Liver (tissue), 9 donors: Measurements from ENCODE around the gene ADO. TPM values are rescaled to one million over a fixed set of nuclear protein-coding genes. Genes with fewer than 3 reads are reported as not detected.

Experiments used
- DNase-seq: peaks from one replicate; pipeline ENCODE4 v3.0.0-alpha.2; 2017; ENCODE audit warnings: low spot score
- H3K27ac ChIP-seq, 2 donors: one replicate each; pipeline ENCODE4 v1.7.0; 2013; ENCODE audit warnings: inconsistent platforms in 2 of 2, low read length in 2 of 2, control low read depth in 1 of 2, low read depth in 1 of 2, mild to moderate bottlenecking in 1 of 2
- H3K27me3 ChIP-seq, 4 donors: one replicate each; pipeline versions ENCODE4 v1.6.1 to v1.7.0; 2013; ENCODE audit warnings: low read length in 3 of 4, inconsistent platforms in 1 of 4, mild to moderate bottlenecking in 1 of 4, moderate library complexity in 1 of 4; ENCODE audit not compliant: control insufficient read depth in 4 of 4, insufficient read depth in 4 of 4
- H3K36me3 ChIP-seq, 4 donors: one replicate each; pipeline versions ENCODE4 v1.6.1 to v1.7.0; 2013; ENCODE audit warnings: low read length in 3 of 4, mild to moderate bottlenecking in 3 of 4, low read depth in 1 of 4, moderate library complexity in 1 of 4; ENCODE audit not compliant: control insufficient read depth in 4 of 4, insufficient read depth in 3 of 4
- H3K4me1 ChIP-seq, 4 donors: one replicate each; pipeline versions ENCODE4 v1.6.1 to v1.7.0; 2013; ENCODE audit warnings: low read length in 3 of 4, mild to moderate bottlenecking in 3 of 4, moderate library complexity in 1 of 4; ENCODE audit not compliant: control insufficient read depth in 4 of 4, insufficient read depth in 4 of 4
- H3K4me3 ChIP-seq, 3 donors: one replicate each; pipeline versions ENCODE4 v1.6.1 to v1.7.0; 2013; ENCODE audit warnings: low read length in 3 of 3, control low read depth in 1 of 3, low read depth in 1 of 3, mild to moderate bottlenecking in 1 of 3
- H3K9ac ChIP-seq, 2 donors: one replicate each; pipeline ENCODE4 v1.7.0; 2013; ENCODE audit warnings: low read length in 2 of 2, mild to moderate bottlenecking in 2 of 2, moderate library complexity in 2 of 2, control low read depth in 1 of 2, low read depth in 1 of 2
- H3K9me3 ChIP-seq, 4 donors: one replicate each; pipeline versions ENCODE4 v1.6.1 to v1.7.0; 2013; ENCODE audit warnings: low read length in 3 of 4; ENCODE audit not compliant: control insufficient read depth in 4 of 4
- EGR1 ChIP-seq, 2 donors: IDR thresholded peaks; 2 replicates each; pipeline ENCODE4 v1.6.1; 2016 to 2018; ENCODE audit warnings: antibody characterized with exemption in 2 of 2, low read depth in 2 of 2
- FOXA1 ChIP-seq: IDR thresholded peaks from 2 replicates; pipeline ENCODE4 v1.6.1; 2016; ENCODE audit warnings: antibody characterized with exemption
- FOXA2 ChIP-seq: IDR thresholded peaks from 2 replicates; pipeline ENCODE4 v1.6.1; 2016; ENCODE audit warnings: antibody characterized with exemption
- GABPA ChIP-seq, 2 donors: IDR thresholded peaks in 1 of 2; conservative IDR thresholded peaks in 1 of 2; 2 replicates each; pipeline ENCODE4 v1.6.1; 2016; ENCODE audit warnings: antibody characterized with exemption in 2 of 2, mild to moderate bottlenecking in 1 of 2, moderate library complexity in 1 of 2
- HNF4G ChIP-seq: IDR thresholded peaks from 2 replicates; pipeline ENCODE4 v1.6.1; 2016; ENCODE audit warnings: antibody characterized with exemption
- JUND ChIP-seq, 2 donors: IDR thresholded peaks; 2 replicates each; pipeline ENCODE4 v1.6.1; 2016; ENCODE audit warnings: antibody characterized with exemption in 2 of 2
- NR2F2 ChIP-seq: IDR thresholded peaks from 2 replicates; pipeline ENCODE4 v1.6.1; 2016; ENCODE audit warnings: antibody characterized with exemption
- RAD21 ChIP-seq, 2 donors: IDR thresholded peaks; 2 replicates each; pipeline ENCODE4 v1.6.1; 2016; ENCODE audit warnings: antibody characterized with exemption in 2 of 2, mild to moderate bottlenecking in 2 of 2
- RXRA ChIP-seq, 2 donors: IDR thresholded peaks; 2 replicates each; pipeline ENCODE4 v1.6.1; 2017 to 2018; ENCODE audit warnings: antibody characterized with exemption in 2 of 2, mild to moderate bottlenecking in 1 of 2
- SP1 ChIP-seq: IDR thresholded peaks from 2 replicates; pipeline ENCODE4 v1.6.1; 2018; ENCODE audit warnings: antibody characterized with exemption, mild to moderate bottlenecking
- TAF1 ChIP-seq: conservative IDR thresholded peaks from 2 replicates; pipeline ENCODE4 v1.6.1; 2016; ENCODE audit warnings: antibody characterized with exemption, mild to moderate bottlenecking
- YY1 ChIP-seq: IDR thresholded peaks from 2 replicates; pipeline ENCODE4 v1.6.1; 2016; ENCODE audit warnings: antibody characterized with exemption, mild to moderate bottlenecking
- WGBS: extraction: QIAGEN DNeasy Blood & Tissue Kit; methylation state at CpG from one replicate; pipeline ENCODE4 v1.1.7; 2013; 5-methylcytosine and 5-hydroxymethylcytosine counted together
- polyA plus RNA-seq, 2 donors: library from polyadenylated mRNA; stranded (reverse) in 1 of 2; unstranded in 1 of 2; fragments of 200-250 nt in 1 of 2; fragments of >200 nt in 1 of 2; fragmentation: Nextera tagmentation in 1 of 2; extraction: Ambion mirVana in 1 of 2; gene quantifications; one replicate each; pipeline versions ENCODE4 v1.2.1 to v1.2.3, GENCODE V29; 2013 to 2015
- total RNA-seq, 2 donors: library from RNA; depleted of rRNA; stranded (reverse); fragments of >200 nt; gene quantifications; one replicate each; pipeline ENCODE4 v1.2.3, GENCODE V29; 2014
- TF ChIP-seq, protein P1 (sequence below): fragments of 150-350 bp; IDR thresholded peaks from 2 replicates; pipeline ENCODE4 v1.5.1; 2017; ENCODE audit warnings: improper control_type of control experiment, low read depth, low read length; ENCODE audit not compliant: missing input control
- TF ChIP-seq, protein P2 (sequence below): IDR thresholded peaks from 2 replicates; pipeline ENCODE4 v1.6.1; 2016; ENCODE audit warnings: antibody characterized with exemption, mild to moderate bottlenecking
- TF ChIP-seq, protein P3 (sequence below): IDR thresholded peaks from 2 replicates; pipeline ENCODE4 v1.6.1; 2016; ENCODE audit warnings: antibody characterized with exemption
- TF ChIP-seq, protein P4 (sequence below): IDR thresholded peaks from 2 replicates; pipeline ENCODE4 v1.6.1; 2016; ENCODE audit warnings: antibody characterized with exemption
- donor health status: healthy.
- donor health status: healthy.
- donor health status: healthy.
- donor health status: healthy.
- donor health status: healthy.

The ADO gene
- total and polyA plus RNA-seq, 4 donors: 1.4 to 6.7 (median 5.5) TPM

DNA sequence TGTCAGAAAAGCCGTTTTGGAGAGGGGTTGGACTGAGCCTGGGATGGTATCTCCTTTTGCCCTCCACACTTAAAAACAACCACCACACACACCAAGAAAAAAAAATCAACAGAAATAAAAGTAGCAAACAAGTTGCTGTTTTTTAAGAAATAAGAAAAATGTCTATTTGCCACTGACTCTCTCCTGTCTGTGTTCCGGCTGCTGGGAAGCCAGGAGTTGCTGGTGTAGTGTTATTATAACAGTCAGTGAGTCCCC lies 11.5 kb downstream of the ADO start:
- Histone ChIP-seq H3K9ac (peak overlapping the region; percentile 22 to 63), H3K27me3 (peaks cover 0 to 6% (median 4%) of the 10 kb centered on the region in 4 donors), H3K36me3 (no peaks in the 10 kb centered on the region)

More for the DNA sequence above, 11.5 kb downstream of the ADO start:
- TF ChIP-seq HNF4G: no peak
- no peak for TF ChIP-seq SP1
- no peak for TF ChIP-seq EGR1 (IDR thresholded peaks at IDR 0.05; ENCODE audit: low read depth in 2 of 2)
- no peak for TF ChIP-seq FOXA1
- TF ChIP-seq, protein P1, sequence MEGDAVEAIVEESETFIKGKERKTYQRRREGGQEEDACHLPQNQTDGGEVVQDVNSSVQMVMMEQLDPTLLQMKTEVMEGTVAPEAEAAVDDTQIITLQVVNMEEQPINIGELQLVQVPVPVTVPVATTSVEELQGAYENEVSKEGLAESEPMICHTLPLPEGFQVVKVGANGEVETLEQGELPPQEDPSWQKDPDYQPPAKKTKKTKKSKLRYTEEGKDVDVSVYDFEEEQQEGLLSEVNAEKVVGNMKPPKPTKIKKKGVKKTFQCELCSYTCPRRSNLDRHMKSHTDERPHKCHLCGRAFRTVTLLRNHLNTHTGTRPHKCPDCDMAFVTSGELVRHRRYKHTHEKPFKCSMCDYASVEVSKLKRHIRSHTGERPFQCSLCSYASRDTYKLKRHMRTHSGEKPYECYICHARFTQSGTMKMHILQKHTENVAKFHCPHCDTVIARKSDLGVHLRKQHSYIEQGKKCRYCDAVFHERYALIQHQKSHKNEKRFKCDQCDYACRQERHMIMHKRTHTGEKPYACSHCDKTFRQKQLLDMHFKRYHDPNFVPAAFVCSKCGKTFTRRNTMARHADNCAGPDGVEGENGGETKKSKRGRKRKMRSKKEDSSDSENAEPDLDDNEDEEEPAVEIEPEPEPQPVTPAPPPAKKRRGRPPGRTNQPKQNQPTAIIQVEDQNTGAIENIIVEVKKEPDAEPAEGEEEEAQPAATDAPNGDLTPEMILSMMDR: no peak
- no peak for TF ChIP-seq RAD21 (IDR thresholded peaks at IDR 0.05)
- TF ChIP-seq, protein P2, sequence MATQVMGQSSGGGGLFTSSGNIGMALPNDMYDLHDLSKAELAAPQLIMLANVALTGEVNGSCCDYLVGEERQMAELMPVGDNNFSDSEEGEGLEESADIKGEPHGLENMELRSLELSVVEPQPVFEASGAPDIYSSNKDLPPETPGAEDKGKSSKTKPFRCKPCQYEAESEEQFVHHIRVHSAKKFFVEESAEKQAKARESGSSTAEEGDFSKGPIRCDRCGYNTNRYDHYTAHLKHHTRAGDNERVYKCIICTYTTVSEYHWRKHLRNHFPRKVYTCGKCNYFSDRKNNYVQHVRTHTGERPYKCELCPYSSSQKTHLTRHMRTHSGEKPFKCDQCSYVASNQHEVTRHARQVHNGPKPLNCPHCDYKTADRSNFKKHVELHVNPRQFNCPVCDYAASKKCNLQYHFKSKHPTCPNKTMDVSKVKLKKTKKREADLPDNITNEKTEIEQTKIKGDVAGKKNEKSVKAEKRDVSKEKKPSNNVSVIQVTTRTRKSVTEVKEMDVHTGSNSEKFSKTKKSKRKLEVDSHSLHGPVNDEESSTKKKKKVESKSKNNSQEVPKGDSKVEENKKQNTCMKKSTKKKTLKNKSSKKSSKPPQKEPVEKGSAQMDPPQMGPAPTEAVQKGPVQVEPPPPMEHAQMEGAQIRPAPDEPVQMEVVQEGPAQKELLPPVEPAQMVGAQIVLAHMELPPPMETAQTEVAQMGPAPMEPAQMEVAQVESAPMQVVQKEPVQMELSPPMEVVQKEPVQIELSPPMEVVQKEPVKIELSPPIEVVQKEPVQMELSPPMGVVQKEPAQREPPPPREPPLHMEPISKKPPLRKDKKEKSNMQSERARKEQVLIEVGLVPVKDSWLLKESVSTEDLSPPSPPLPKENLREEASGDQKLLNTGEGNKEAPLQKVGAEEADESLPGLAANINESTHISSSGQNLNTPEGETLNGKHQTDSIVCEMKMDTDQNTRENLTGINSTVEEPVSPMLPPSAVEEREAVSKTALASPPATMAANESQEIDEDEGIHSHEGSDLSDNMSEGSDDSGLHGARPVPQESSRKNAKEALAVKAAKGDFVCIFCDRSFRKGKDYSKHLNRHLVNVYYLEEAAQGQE: no peak
- no peak for TF ChIP-seq FOXA2
- TF ChIP-seq TAF1: no peak
- no peak for TF ChIP-seq RXRA (IDR thresholded peaks at IDR 0.05)
- TF ChIP-seq NR2F2: no peak
- no peak for TF ChIP-seq GABPA (IDR thresholded peaks at IDR 0.05 in 1 of 2, conservative IDR thresholded peaks at IDR 0.05 in 1 of 2)
- no peak for TF ChIP-seq YY1
- TF ChIP-seq, protein P3, sequence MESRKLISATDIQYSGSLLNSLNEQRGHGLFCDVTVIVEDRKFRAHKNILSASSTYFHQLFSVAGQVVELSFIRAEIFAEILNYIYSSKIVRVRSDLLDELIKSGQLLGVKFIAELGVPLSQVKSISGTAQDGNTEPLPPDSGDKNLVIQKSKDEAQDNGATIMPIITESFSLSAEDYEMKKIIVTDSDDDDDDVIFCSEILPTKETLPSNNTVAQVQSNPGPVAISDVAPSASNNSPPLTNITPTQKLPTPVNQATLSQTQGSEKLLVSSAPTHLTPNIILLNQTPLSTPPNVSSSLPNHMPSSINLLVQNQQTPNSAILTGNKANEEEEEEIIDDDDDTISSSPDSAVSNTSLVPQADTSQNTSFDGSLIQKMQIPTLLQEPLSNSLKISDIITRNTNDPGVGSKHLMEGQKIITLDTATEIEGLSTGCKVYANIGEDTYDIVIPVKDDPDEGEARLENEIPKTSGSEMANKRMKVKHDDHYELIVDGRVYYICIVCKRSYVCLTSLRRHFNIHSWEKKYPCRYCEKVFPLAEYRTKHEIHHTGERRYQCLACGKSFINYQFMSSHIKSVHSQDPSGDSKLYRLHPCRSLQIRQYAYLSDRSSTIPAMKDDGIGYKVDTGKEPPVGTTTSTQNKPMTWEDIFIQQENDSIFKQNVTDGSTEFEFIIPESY: no peak
- TF ChIP-seq, protein P4, sequence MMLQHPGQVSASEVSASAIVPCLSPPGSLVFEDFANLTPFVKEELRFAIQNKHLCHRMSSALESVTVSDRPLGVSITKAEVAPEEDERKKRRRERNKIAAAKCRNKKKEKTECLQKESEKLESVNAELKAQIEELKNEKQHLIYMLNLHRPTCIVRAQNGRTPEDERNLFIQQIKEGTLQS: no peak
- TF ChIP-seq JUND (IDR thresholded peaks at IDR 0.05): no peak
- WGBS: 2% methylated on average over 2 of the region's 2 CpGs
- Histone ChIP-seq H3K4me1 (peaks cover 14 to 35% (median 24%) of the 10 kb centered on the region in 4 donors), H3K27ac (peak overlapping the region in 1 of 2 donors; percentile 94), H3K9me3 (no peaks in the 10 kb centered on the region), H3K4me3 (peak overlapping the region; percentile 67 to 93 (median 72))
- DNase-seq: no peak
